HS-27A (cell line): Measurements from ENCODE around the gene TEPSIN.

Experiments
- DNase-seq: peaks from one replicate; pipeline ENCODE4 v3.0.0-alpha.2; 2012; ENCODE audit warnings: low read depth, missing footprints

The TEPSIN gene

DNA sequence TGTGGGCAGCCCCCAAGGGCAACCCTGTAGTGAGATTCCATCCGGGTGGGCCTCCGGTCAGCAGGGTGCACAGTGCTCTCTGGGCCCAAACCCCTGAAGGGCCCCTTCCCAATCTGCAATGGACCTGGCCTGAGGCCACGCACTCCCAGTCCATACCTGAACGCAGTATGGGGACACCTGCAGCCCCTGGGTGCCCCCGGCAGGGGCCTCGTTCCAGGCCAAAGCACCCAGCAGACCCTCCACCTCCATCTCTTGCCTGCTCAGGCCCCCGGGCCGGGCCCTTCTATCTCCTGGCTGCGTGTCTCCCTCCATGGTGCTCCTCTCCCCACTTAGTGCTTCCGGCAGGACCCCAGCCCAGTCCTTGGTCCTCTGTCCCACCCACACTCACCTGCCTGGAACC is 55.5 kb downstream of the TEPSIN start:
- no peak for DNase-seq

DNA sequence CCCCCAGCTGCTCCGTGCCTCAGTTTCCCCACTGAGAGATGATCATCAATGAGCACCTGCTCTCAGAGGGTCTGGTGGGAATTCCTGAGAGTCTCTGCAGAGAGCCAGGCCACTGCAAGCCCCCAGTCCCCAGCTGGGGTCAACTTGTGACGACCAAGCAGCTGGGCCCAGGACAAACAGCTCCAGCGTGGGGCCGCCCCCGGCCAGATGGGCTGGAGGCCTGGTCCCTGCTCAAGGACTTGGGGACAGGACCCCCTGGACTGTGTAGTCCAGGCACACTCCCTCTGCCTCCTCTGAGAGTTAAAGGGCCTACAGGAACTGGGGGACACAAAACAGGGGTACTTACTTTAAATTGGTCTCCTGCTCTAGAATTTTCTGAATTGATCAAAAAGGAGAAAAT is 56.3 kb downstream of the TEPSIN start:
- DNase-seq = no peak

DNA sequence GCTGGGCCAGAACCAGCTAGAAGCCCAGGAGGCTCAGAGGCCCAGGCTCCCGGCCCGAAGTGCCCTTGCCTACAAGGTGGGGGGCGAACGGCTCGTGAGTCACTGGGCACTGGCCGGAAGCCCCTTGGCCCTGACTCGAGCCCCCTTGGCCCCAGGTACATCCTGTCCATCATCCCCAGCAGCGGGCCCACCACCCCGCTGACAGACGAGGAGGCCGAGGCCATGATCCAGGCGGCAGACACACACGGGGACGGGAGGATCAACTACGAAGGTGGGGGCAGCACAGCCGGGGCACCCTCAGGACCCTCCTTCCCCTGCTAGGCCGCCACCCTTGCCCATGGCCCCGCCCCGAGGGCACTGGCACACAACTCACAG is 57.1 kb downstream of the TEPSIN start:
- DNase-seq = no peak

DNA sequence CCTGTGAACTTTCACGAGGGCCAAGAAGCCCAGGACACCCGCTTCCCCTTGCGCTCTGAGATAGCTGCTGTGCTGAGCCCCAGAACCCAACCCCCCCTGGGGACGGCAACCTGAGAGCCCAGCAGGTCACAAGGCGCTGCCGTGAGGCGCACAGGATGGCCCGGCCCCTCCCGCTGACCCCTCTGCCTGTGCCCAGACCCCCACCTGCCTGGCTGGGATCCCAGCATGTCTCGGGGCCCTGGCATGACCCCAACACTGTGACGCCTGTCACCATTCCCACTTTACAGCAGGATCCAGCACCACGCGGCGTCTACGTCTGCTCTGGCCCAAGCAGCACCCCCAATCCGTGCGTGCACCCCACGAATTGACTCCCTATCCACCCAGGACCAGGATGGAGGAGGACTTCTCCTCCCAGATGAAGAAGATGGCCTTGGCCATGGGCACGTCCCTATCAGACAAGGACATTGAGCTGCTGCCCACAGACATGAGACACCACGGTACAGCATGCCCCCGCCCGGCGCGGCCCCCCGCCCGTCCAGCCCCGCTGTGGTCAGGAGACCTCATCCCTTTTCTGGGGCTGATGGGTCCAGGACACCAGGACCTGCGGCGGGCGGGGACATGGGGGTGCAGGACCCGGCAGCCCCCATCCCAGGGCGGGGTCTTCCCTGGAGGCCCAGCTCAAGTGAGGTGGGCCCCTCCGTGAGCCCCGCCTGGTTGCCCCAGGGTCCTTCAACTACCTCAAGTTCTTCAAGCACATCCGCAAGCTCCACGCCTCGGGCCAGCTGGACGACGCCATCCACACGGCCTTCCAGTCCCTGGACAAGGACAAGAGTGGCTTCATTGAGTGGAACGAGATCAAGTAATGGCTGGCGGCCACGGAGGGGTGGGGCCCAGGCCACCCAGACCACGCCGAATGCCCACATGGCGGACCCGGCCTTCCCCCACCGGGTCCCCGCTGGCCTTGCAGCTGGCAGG is 57.7 kb downstream of the TEPSIN start:
- no peak for DNase-seq

DNA sequence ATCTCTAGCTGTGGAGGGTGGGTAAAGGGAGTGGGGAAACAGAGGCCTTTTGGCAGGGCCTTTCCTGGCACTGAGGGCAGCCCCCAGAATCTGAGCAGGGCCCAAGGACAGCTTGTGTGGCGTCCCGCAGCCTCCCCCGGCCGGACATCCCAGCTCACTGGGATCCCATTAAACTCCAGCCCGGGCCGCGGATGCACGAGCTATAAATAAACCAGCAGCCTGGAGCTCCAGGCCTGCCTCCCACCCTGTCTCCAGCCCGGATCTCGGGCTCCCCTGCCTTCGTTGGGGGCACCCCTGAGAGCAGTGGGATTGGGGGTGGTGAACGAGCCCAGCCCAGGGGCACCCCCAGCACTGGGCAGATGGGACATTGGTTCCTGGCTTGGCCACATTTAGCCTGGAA is 59.0 kb downstream of the TEPSIN start:
- DNase-seq = no peak

DNA sequence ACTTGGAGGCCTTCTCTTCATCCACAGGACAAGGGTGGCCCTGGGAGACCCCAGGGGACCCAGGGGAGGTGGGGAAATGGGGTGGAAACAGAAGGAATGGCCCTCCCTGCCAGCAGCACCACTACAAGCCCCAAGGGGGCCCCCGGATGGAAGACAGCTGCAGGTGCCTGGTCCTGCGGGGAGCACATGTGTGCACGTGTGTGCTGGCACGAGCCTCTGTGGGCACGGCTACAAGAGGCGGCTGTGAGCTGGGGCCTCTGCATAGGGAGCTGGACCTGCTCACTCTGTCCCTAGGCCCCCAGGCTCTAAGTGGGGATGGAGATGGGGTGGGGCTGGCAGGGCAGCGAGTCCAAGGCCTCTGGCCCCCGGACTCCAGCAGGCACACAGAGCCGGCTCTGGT is 59.6 kb downstream of the TEPSIN start:
- no peak for DNase-seq
